HEK293T (cell line): ENCODE measurements around the gene SEMA4D.
"Not testable (repeated sequence)": the region's sequence is repeated elsewhere in the genome, so short reads cannot be mapped to it uniquely, and the experiment has no call there.

Experiments used
- ARNT ChIP-seq: fragments of 450-650 bp; IDR thresholded peaks from 2 replicates; pipeline ENCODE4 v1.6.1; 2017; ENCODE audit warnings: mild to moderate bottlenecking
- ELF4 ChIP-seq: fragments of 450-650 bp; IDR thresholded peaks from 2 replicates; pipeline ENCODE4 v1.6.1; 2017; ENCODE audit warnings: antibody characterized with exemption
- FOXA1 ChIP-seq: fragments of 450-650 bp; IDR thresholded peaks from 2 replicates; pipeline ENCODE4 v1.6.1; 2016; ENCODE audit warnings: mild to moderate bottlenecking
- SUZ12 ChIP-seq: fragments of 450-650 bp; IDR thresholded peaks from 2 replicates; pipeline ENCODE4 v1.6.1; 2016; ENCODE audit warnings: mild to moderate bottlenecking
- TF ChIP-seq, protein P1 (sequence below): fragments of 450-650 bp; IDR thresholded peaks from 2 replicates; pipeline ENCODE4 v1.6.1; 2016

DNA sequence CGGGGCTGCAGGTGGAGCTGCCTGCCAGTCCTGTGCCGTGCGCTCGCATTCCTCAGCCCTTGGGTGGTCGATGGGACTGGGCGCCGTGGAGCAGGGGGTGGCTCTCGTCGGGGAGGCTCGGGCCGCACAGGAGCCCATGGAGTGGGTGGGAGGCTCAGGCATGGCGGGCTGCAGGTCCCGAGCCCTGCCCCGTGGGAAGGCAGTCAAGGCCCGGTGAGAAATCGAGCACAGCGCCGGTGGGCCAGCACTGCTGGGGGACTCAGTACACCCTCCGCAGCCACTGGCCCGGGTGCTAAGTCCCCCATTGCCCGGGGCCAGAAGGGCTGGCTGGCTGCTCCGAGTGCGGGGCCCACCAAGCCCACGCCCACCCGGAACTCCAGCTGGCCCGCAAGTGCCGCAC lies 17.5 kb downstream of the SEMA4D start:
- not testable (repeated sequence) for TF ChIP-seq FOXA1, ARNT, SUZ12, ELF4
- TF ChIP-seq, protein P1, sequence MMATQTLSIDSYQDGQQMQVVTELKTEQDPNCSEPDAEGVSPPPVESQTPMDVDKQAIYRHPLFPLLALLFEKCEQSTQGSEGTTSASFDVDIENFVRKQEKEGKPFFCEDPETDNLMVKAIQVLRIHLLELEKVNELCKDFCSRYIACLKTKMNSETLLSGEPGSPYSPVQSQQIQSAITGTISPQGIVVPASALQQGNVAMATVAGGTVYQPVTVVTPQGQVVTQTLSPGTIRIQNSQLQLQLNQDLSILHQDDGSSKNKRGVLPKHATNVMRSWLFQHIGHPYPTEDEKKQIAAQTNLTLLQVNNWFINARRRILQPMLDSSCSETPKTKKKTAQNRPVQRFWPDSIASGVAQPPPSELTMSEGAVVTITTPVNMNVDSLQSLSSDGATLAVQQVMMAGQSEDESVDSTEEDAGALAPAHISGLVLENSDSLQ, result not testable (repeated sequence)
